ENCODE measurements around the gene COMT.

GRCh38 chr22:19984851-19985811, 43.6 kb downstream of the COMT start:
- TF ChIP-seq CTCF (IDR thresholded peaks at IDR 0.05 in 4 of 5, conservative IDR thresholded peaks at IDR 0.05 in 1 of 5): no peak
- no peak for TF ChIP-seq POLR2A (IDR thresholded peaks at IDR 0.05)
